K562 (cell line): Measurements from ENCODE around the gene CELA1. TPM values are rescaled to one million over a fixed set of nuclear protein-coding genes. Genes with fewer than 3 reads are reported as not detected.

Experiments
- ATAC-seq: fragments of 200-7000 bp; cut with Tn5 transposase; 3 replicates; pipeline ENCODE4 v1.9.1; 2020; ENCODE audit warnings: moderate library complexity
- BruUV-seq: library from RNA; stranded (reverse); fragments of 400-500 nt; replicated peaks from 2 replicates; lab custom pipeline; 2021; lab: Mats Ljungman, UMichigan
- CTCF ChIA-PET: fragments of 300-600 bp; formaldehyde crosslinking; extraction: SDS; loops from one replicate; lab custom pipeline; 2021; ENCODE audit warnings: low intra/inter-chr PET ratio; lab: Yijun Ruan, JAX
- POLR2A ChIA-PET: fragments of 300-600, 350-650 bp; sonication (Branson Sonifier 250); formaldehyde crosslinking; extraction: SDS; loops from one replicate; lab custom pipeline; 2021; ENCODE audit warnings: antibody characterized with exemption, inconsistent platforms; lab: Yijun Ruan, JAX
- DNase-seq, 4 experiments: peaks; one replicate each; pipeline versions ENCODE4 v3.0.0 to v3.0.0-alpha.2; 2011 to 2018; ENCODE audit warnings: low spot score in 3 of 4, mixed read lengths in 3 of 4; ENCODE audit errors: extremely low read depth in 1 of 4
- FAIRE-seq: peaks from 2 replicates; lab custom pipeline; 2011; peaks lifted over from hg19 to GRCh38; lab: Jason Lieb, UNC
- H2AFZ ChIP-seq: 2 replicates; pipeline ENCODE4 v1.6.0; 2011; ENCODE audit warnings: low read depth, low read length, control low read depth, inconsistent platforms
- H3K27ac ChIP-seq: fragments of 200-600 bp; 3 replicates; pipeline ENCODE4 v1.8.0; 2011; ENCODE audit warnings: low read depth, mild to moderate bottlenecking, control low read depth, inconsistent platforms, low read length, moderate library complexity, mixed read lengths; ENCODE audit errors: extremely low read depth
- H3K27me3 ChIP-seq, 2 experiments: fragments of 300-600 bp in 1 of 2; 2 replicates in 1 of 2; 3 replicates in 1 of 2; pipeline versions ENCODE4 v1.6.0 to v1.8.0; 2011; ENCODE audit warnings: inconsistent platforms in 2 of 2, low read length in 2 of 2, mild to moderate bottlenecking in 1 of 2, mixed read lengths in 1 of 2, moderate library complexity in 1 of 2; ENCODE audit not compliant: control insufficient read depth in 2 of 2, insufficient read depth in 2 of 2
- H3K36me3 ChIP-seq: fragments of 300-600 bp; 3 replicates; pipeline ENCODE4 v1.8.0; 2011; ENCODE audit warnings: mild to moderate bottlenecking, low read length, inconsistent platforms; ENCODE audit not compliant: control insufficient read depth, insufficient read depth
- H3K4me1 ChIP-seq, 2 experiments: fragments of 200-600 bp in 1 of 2; replicated peaks in 1 of 2; 2 replicates in 1 of 2; 3 replicates in 1 of 2; pipeline versions ENCODE4 v1.5.1 to v1.8.0; 2011; ENCODE audit warnings: inconsistent platforms in 2 of 2, low read length in 2 of 2, mild to moderate bottlenecking in 1 of 2, mixed read lengths in 1 of 2, moderate library complexity in 1 of 2; ENCODE audit not compliant: control insufficient read depth in 2 of 2, insufficient read depth in 2 of 2
- H3K4me2 ChIP-seq: 2 replicates; pipeline ENCODE4 v1.6.1; 2011; ENCODE audit warnings: low read length, control low read depth, inconsistent platforms, mixed read lengths; ENCODE audit not compliant: insufficient read depth
- H3K4me3 ChIP-seq: fragments of 200-600 bp; sonication (generic), shearing (Covaris generic); 2 replicates; pipeline ENCODE4 v1.5.1; 2016; ENCODE audit warnings: control low read depth, inconsistent platforms
- H3K79me2 ChIP-seq: fragments of 200-600 bp; 3 replicates; pipeline ENCODE4 v1.8.0; 2011; ENCODE audit warnings: low read length, inconsistent platforms; ENCODE audit not compliant: control insufficient read depth, insufficient read depth
- H3K9ac ChIP-seq, 2 experiments: 2 replicates each; pipeline versions ENCODE4 v1.6.0 to v1.6.1; 2011; ENCODE audit warnings: low read depth in 2 of 2, low read length in 2 of 2, control low read depth in 1 of 2, inconsistent platforms in 1 of 2, mild to moderate bottlenecking in 1 of 2, mixed read lengths in 1 of 2; ENCODE audit not compliant: insufficient read depth in 1 of 2
- H3K9me1 ChIP-seq: one replicate; pipeline ENCODE4 v1.6.0; 2011; ENCODE audit warnings: inconsistent platforms, mild to moderate bottlenecking, low read length, moderate library complexity; ENCODE audit not compliant: control insufficient read depth, insufficient read depth
- H3K9me3 ChIP-seq: replicated peaks from 2 replicates; pipeline ENCODE4 v1.5.1; 2011; ENCODE audit warnings: low read depth, low read length, inconsistent platforms; ENCODE audit not compliant: control insufficient read depth, insufficient read depth
- H4K20me1 ChIP-seq: replicated peaks from 2 replicates; pipeline ENCODE4 v1.6.1; 2011; ENCODE audit warnings: low read length, inconsistent platforms, mixed read lengths; ENCODE audit not compliant: control insufficient read depth, insufficient read depth
- ESRRA ChIP-seq: fragments of 450-650 bp; IDR thresholded peaks from 2 replicates; pipeline ENCODE4 v1.6.1; 2014; ENCODE audit warnings: low read depth, mild to moderate bottlenecking, moderate library complexity, borderline replicate concordance
- PBX2 ChIP-seq, 2 experiments: IDR thresholded peaks in 1 of 2; conservative IDR thresholded peaks in 1 of 2; 2 replicates each; pipeline ENCODE4 v1.6.1; 2016; ENCODE audit warnings: low read depth in 2 of 2, mild to moderate bottlenecking in 1 of 2, missing compliant biosample characterization in 1 of 2, missing genetic modification characterization in 1 of 2, moderate library complexity in 1 of 2
- RBM25 ChIP-seq: fragments of 200-400 bp; formaldehyde crosslinking; IDR thresholded peaks from 2 replicates; pipeline ENCODE4 v1.6.1; 2018; ENCODE audit warnings: low read length, low read depth, moderate library complexity; ENCODE audit not compliant: severe bottlenecking
- SMC3 ChIP-seq: conservative IDR thresholded peaks from 2 replicates; pipeline ENCODE4 v1.6.1; 2011; ENCODE audit warnings: low read depth, low read length, improper control_type of control experiment; ENCODE audit not compliant: insufficient read depth
- ZEB2 ChIP-seq: fragments of 450-650 bp; IDR thresholded peaks from 2 replicates; pipeline ENCODE4 v1.6.1; 2016
- ZFP36 ChIP-seq: fragments of 150-350 bp; IDR thresholded peaks from 2 replicates; pipeline ENCODE4 v1.6.1; 2018; ENCODE audit warnings: low read length, low read depth; ENCODE audit not compliant: partially characterized antibody
- whole genome bisulfite sequencing: fragments of 100-300 bp; shearing (Covaris generic); methylation state at CpG from one replicate; pipeline ENCODE4 v1.1.6; 2016; ENCODE audit warnings: low coverage, mixed read lengths; ENCODE audit not compliant: insufficient coverage; ENCODE audit errors: missing lambda C conversion rate; 5-methylcytosine and 5-hydroxymethylcytosine counted together
- in situ Hi-C: fragments of 300-500 bp; cut with MboI; formaldehyde crosslinking; loops from 4 replicates; pipeline ENCODE4 v1.15.0; 2018; ENCODE audit warnings: inconsistent platforms, mixed read lengths
- intact Hi-C: fragments of 100-400 bp; cut with micrococcal nuclease; formaldehyde crosslinking; loops from 2 replicates; pipeline ENCODE4 v1.14.2; 2022
- polyA plus RNA-seq, 8 experiments: library from polyadenylated mRNA; depleted of rRNA in 4 of 8; stranded (reverse) in 5 of 8; unstranded in 3 of 8; fragments of >200 nt; fragmentation: Nextera tagmentation in 2 of 8; fragmentation: Illumina TruSeq in 1 of 8; extraction: Ambion mirVana in 2 of 8; extraction: Trizol in 1 of 8; gene quantifications; 2 replicates each; pipeline versions ENCODE4 v1.2.1 to v1.2.3, GENCODE V29; 2011 to 2014; ENCODE audit warnings: inconsistent platforms in 1 of 8, missing spikeins in 1 of 8
- total RNA-seq, 7 experiments: library from RNA; depleted of rRNA in 6 of 7; stranded (reverse); fragments of >200 nt in 6 of 7; fragmentation: Illumina TruSeq in 2 of 7; extraction: Trizol in 2 of 7; gene quantifications; 2 replicates each; pipeline versions ENCODE4 v1.2.1 to v1.2.3, GENCODE V29; 2011 to 2021; ENCODE audit warnings: low replicate concordance in 1 of 7

The CELA1 gene
- total and polyA plus RNA-seq, 9 of the 15 experiments (the other 6 are each of a cell fraction or from before 2014, with no cell fraction given) = 0.06 to 0.27 (median 0.22) TPM; not detected in 6

GRCh38 chr12:51383269-51383905, 36.9 kb upstream of the CELA1 start:
- Histone ChIP-seq H3K4me2 (no peak overlapping the region), H3K36me3 (no peaks in the 10 kb centered on the region), H4K20me1 (no peaks in the 10 kb centered on the region; the same call in 1 of the 2 replicates), H3K9ac (no peak overlapping the region; a peak in 1 of 4 replicates), H3K9me3 (no peaks in the 10 kb centered on the region), H3K9me1 (no peaks in the 10 kb centered on the region), H2AFZ (no peak overlapping the region), H3K27me3 (no peaks in the 10 kb centered on the region), H3K4me3 (no peak overlapping the region), H3K27ac (no peak overlapping the region), H3K79me2 (no peaks in the 10 kb centered on the region), H3K4me1 (peaks cover 12% of the 10 kb centered on the region in 2 experiments; a peak in 4 of 5 replicates)
- no peak for DNase-seq
- intact Hi-C loops = no loop called here
- FAIRE-seq = peak; percentile 29
- in situ Hi-C loops = no loop called here
- POLR2A ChIA-PET = interaction anchor here (0.6 to 1.1 kb wide), 3 partner anchors 10 to 517 kb away, joined by 3 to 4 read pairs (median 4); no protein-coding TSS in a partner anchor
- no peak for ATAC-seq
- CTCF ChIA-PET = no interaction called here
- 56% methylated on average over 6 of the region's 6 CpGs for WGBS
- TF ChIP-seq RBM25 (peak; percentile 25), ZEB2 (peak; percentile 24; the same call in 1 of the 2 replicates), PBX2 (CRISPR knock-in tag; IDR thresholded peaks at IDR 0.05; ENCODE audit: low read depth) (no peak), PBX2 (tag; conservative IDR thresholded peaks at IDR 0.05; ENCODE audit: low read depth) (no peak), ESRRA (0 out of 2 replicates have a peak, but pooled peaks have one; percentile 12), SMC3 (no peak), ZFP36 (peak; percentile 95)
- no TSS peak for BruUV-seq
